H1 (cell line): ENCODE measurements around the gene ZNF526. TPM values are rescaled to one million over a fixed set of nuclear protein-coding genes. Genes with fewer than 3 reads are reported as not detected.

Source experiments
- CBX5 ChIP-seq: fragments of 300-800, 300-1000 bp; sonication (generic); IDR thresholded peaks from 2 replicates; pipeline ENCODE4 v1.7.1; 2016; ENCODE audit warnings: antibody characterized with exemption, low read length, low read depth
- CHD7 ChIP-seq: fragments of 300-600 bp; sonication (generic); IDR thresholded peaks from 2 replicates; pipeline ENCODE4 v1.7.1; 2012; ENCODE audit warnings: low read length, moderate library complexity, mild to moderate bottlenecking, inconsistent platforms; ENCODE audit not compliant: insufficient replicate concordance
- E2F6 ChIP-seq: IDR thresholded peaks from 2 replicates; pipeline ENCODE4 v1.6.1; 2012; ENCODE audit warnings: inconsistent platforms
- JUND ChIP-seq: IDR thresholded peaks from 2 replicates; pipeline ENCODE4 v1.6.1; 2011; ENCODE audit warnings: mild to moderate bottlenecking, improper control_type of control experiment, low read length
- RBBP5 ChIP-seq: IDR thresholded peaks from 2 replicates; pipeline ENCODE4 v1.7.1; 2012; ENCODE audit warnings: low read depth, mild to moderate bottlenecking, inconsistent platforms, low read length, moderate library complexity, borderline replicate concordance
- TAF1 ChIP-seq: IDR thresholded peaks from 2 replicates; pipeline ENCODE4 v1.6.1; 2011; ENCODE audit warnings: mild to moderate bottlenecking, low read depth, low read length
- polyA plus RNA-seq, 7 experiments: library from polyadenylated mRNA; depleted of rRNA in 3 of 7; stranded (reverse) in 5 of 7; unstranded in 2 of 7; fragments of >200 nt in 5 of 7; fragments of 200-250 nt in 2 of 7; gene quantifications; 1 replicate in 5 of 7; 2 replicates in 1 of 7; 4 replicates in 1 of 7; pipeline versions ENCODE4 v1.2.1 to v1.2.3, GENCODE V29; 2011 to 2013; ENCODE audit warnings: missing spikeins in 2 of 7, mixed read lengths in 2 of 7
- total RNA-seq: library from RNA; stranded (reverse); fragmentation: NEBNext Ultra II Directional; extraction: Animal tissue kit (Norgen Biotek cat#: 25700); gene quantifications from 2 replicates; pipeline ENCODE4 v1.2.1, GENCODE V29; 2021

ZNF526 gene
- total and polyA plus RNA-seq, 2 of the 8 experiments (the other 6 are each of a cell fraction or from before 2014, with no cell fraction given): 8.4 to 14.1 TPM

GRCh38 chr19:42232435-42232834 is 12.3 kb downstream of the ZNF526 start (continued):
- TF ChIP-seq CHD7 (no peak), E2F6 (no peak), CBX5 (no peak), RBBP5 (no peak), TAF1 (no peak), JUND (no peak)
